Choroid plexus epithelial cell (primary cell): ENCODE data around the gene TBC1D22A.

Source experiments
- DNase-seq: peaks from one replicate; pipeline ENCODE4 v3.0.0-alpha.2; 2010; ENCODE audit warnings: low read depth
- H3K4me3 ChIP-seq: 2 replicates; pipeline ENCODE4 v1.5.1; 2011; ENCODE audit warnings: low read depth, mild to moderate bottlenecking, control low read depth, low read length, moderate library complexity
- TF ChIP-seq, protein P1 (sequence below): conservative IDR thresholded peaks from 2 replicates; pipeline ENCODE4 v1.5.1; 2011; ENCODE audit warnings: low read depth, mild to moderate bottlenecking, control low read depth, inconsistent platforms, low read length, moderate library complexity

TBC1D22A gene

DNA sequence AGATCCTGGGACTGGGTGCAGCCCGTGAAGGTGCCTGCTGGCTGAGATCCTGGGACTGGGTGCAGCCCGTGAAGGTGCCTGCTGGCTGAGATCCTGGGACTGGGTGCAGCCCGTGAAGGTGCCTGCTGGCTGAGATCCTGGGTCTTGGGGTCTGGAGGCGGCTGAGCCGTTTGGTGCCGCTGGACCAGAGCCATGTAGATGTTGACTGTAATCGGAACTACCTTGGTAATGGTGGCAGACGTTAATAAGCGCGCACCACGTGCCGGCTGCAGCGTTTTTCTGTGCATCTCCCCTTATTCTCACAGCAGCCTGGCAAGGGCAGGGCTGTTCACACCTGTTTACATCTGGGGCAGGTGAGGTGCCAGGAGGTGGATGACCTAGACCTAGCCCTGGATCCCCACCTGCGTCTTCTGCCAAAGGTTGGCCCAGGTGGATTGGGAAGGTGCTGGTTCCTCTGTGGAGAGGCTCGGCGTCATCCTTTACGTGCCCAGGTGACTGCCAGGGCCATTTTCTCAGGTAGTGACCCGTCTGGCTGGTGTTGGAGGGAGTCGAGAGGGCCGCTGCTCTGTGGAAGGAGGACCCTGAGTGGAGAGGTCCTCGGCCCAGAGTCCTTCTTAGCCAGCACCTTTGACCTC, 382.5 kb downstream of the TBC1D22A start:
- DNase-seq, result no peak
- TF ChIP-seq, protein P1, sequence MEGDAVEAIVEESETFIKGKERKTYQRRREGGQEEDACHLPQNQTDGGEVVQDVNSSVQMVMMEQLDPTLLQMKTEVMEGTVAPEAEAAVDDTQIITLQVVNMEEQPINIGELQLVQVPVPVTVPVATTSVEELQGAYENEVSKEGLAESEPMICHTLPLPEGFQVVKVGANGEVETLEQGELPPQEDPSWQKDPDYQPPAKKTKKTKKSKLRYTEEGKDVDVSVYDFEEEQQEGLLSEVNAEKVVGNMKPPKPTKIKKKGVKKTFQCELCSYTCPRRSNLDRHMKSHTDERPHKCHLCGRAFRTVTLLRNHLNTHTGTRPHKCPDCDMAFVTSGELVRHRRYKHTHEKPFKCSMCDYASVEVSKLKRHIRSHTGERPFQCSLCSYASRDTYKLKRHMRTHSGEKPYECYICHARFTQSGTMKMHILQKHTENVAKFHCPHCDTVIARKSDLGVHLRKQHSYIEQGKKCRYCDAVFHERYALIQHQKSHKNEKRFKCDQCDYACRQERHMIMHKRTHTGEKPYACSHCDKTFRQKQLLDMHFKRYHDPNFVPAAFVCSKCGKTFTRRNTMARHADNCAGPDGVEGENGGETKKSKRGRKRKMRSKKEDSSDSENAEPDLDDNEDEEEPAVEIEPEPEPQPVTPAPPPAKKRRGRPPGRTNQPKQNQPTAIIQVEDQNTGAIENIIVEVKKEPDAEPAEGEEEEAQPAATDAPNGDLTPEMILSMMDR, result no peak
- no peak overlapping the region for H3K4me3 ChIP-seq

DNA sequence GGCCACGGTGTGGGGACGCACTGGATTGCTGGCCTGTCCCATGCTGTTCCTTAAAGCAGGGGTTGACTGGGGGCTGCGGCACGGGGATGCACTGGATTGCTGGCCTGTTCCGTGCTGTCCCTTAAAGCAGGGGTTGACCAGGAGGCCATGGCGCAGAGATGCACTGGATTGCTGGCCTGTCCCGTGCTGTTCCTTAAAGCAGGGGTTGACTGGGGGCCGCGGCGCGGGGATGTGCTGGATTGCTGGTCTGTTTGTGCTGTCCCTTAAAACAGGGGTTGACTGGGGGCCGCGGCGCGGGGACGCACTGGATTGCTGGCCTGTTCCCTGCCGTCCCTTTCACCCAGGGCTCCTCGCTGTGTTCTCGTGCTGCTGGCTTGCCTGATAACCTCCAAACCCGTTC, 383.4 kb downstream of the TBC1D22A start:
- no peak overlapping the region for H3K4me3 ChIP-seq
- TF ChIP-seq, protein P1, result no peak
- DNase-seq, result no peak

GRCh38 chr22:47146391-47146790, 383.9 kb downstream of the TBC1D22A start:
- no peak overlapping the region for H3K4me3 ChIP-seq
- TF ChIP-seq, protein P1, result no peak
- no peak for DNase-seq

GRCh38 chr22:47146941-47147340, 384.5 kb downstream of the TBC1D22A start:
- DNase-seq, result no peak
- TF ChIP-seq, protein P1, result no peak
- H3K4me3 ChIP-seq, result no peak overlapping the region

DNA sequence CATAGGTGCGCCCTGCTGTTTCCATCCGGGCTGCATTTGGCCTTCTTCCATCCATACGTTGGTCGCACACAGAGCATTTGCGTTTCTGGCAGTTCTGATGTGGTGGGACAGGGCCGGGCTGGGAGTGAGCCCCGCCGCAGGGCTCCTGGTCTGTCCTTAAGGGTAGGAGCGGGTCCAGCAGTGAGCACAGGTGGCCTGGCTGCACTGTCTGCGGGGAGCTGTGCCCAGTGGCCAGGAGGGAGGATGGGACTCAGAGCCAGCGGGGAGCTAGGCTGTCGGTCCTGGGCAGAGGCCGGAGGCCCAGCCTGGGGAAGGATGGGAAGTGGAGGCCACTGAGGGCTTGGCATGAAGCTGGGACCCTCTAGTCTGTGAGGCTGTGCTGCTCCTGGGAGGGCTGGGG, 385.1 kb downstream of the TBC1D22A start:
- DNase-seq, result no peak
- TF ChIP-seq, protein P1, result no peak
- H3K4me3 ChIP-seq, result no peak overlapping the region

DNA sequence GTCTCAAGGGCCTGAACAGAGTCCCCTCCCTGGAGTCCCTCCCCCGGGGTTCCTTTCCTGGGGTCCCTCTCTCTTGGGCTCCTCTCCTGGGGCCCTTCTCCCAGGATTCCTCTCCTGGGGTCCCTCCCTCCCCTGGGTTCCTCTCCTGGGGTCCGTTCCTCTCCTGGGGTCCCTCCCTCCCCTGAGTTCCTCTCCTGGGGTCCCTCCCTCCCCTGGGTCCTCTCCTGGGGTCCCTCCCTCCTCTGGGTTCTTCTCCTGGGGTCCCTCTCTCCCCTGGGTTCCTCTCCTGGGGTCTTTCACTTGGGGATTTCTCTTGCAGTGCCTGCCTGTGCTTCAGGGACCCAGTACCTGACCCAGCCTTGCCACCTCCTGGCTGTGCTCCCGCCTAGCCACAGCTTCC, 386.1 kb downstream of the TBC1D22A start:
- H3K4me3 ChIP-seq, result no peak overlapping the region
- TF ChIP-seq, protein P1, result no peak
- no peak for DNase-seq

GRCh38 chr22:47148956-47149728, 386.7 kb downstream of the TBC1D22A start:
- TF ChIP-seq, protein P1, result no peak
- DNase-seq, result no peak
- no peak overlapping the region for H3K4me3 ChIP-seq
